Measurements from ENCODE around the gene COL9A3. TPM values are rescaled to one million over a fixed set of nuclear protein-coding genes. Genes with fewer than 3 reads are reported as not detected.

COL9A3 gene
- total RNA-seq, 1 experiment from 2014 or later = 150 TPM

DNA sequence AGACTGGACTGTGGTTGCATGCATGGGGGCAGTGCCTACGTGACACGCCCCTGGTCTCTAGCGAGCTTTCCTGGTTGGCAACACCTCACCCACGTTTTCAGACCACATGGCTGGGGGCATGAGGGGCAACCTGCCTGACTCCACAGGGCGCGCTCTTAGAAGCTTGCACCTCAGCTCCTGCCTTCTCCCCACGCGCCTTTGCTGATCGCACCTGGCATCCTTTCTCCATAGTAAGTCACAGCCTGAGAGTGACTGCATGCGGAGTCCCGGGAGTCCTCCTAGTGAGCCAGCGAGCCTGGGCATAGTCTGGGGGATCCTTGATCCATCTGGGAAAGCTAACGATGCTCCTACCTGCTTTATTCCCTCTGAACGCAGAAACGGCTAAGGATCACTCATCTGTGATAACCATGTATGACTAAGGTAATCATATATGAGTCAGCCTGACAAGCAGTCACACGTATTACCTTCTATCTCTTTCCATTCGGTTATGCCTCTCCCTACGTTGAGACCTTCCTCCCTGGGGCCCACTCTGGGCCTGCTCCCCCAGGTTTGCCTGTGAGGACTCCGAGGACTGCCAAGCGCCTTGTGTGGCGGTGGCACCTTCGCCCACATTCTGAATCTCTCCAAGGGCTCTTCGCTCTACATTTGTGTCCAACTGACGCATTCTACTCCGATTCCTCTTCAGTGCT, 40.2 kb downstream of the COL9A3 start:
- H3K27ac ChIP-seq (ENCODE audit: insufficient read length, low read depth, low read length) = no peak overlapping the region
- H3K9me3 ChIP-seq (ENCODE audit: control insufficient read depth, low read depth, low read length) = no peaks in the 10 kb centered on the region
- H4K20me1 ChIP-seq (ENCODE audit: control insufficient read depth, insufficient read depth, insufficient read length) = peaks cover 2% of the 10 kb centered on the region
- H4K5ac ChIP-seq (ENCODE audit: insufficient read length, low read depth, low read length) = no peak overlapping the region
- H3K23me2 ChIP-seq (ENCODE audit: insufficient read length, low read depth, low read length, poor library complexity, severe bottlenecking) = peaks cover 3% of the 10 kb centered on the region
- no peak overlapping the region for H2BK12ac ChIP-seq (ENCODE audit: insufficient read length, low read depth, low read length)
- H3K4me3 Mint-ChIP-seq = no peak overlapping the region
- H3K4me2 ChIP-seq (ENCODE audit: insufficient read depth, insufficient read length, low read length) = no peak overlapping the region
- no peak overlapping the region for H3K23ac ChIP-seq (ENCODE audit: insufficient read length, low read depth, low read length)
- no peak overlapping the region for H4K91ac ChIP-seq (ENCODE audit: insufficient read length, low read depth, low read length)
- peak overlapping the region in 1 of 3 experiments; percentile 65; a peak in 3 of 7 replicates for H3K27ac Mint-ChIP-seq
- H3K9ac ChIP-seq (ENCODE audit: extremely low read depth, insufficient read length, low read length) = no peak overlapping the region
- peaks cover 25 to 53% (median 41%) of the 10 kb centered on the region in 3 experiments; a peak in 6 of 7 replicates for H3K36me3 Mint-ChIP-seq (ENCODE audit: insufficient read depth in 1 of 3, low read depth in 3 of 3)
- no CpG with 5 or more reads among the region's 25 CpGs for WGBS (ENCODE audit: extremely low coverage, insufficient read length, low lambda C conversion rate)
- H3K18ac ChIP-seq (ENCODE audit: insufficient read length, low read depth, low read length) = no peak overlapping the region
- H2BK20ac ChIP-seq (ENCODE audit: low read depth, low read length, poor library complexity, severe bottlenecking) = no peak overlapping the region
- no peak overlapping the region for H3K14ac ChIP-seq (ENCODE audit: insufficient read depth, low read length)
- no peaks in the 10 kb centered on the region for H3K27me3 ChIP-seq (ENCODE audit: insufficient read depth, low read length)
- H3K9me3 Mint-ChIP-seq = no peaks in the 10 kb centered on the region
- TF ChIP-seq, protein P1, sequence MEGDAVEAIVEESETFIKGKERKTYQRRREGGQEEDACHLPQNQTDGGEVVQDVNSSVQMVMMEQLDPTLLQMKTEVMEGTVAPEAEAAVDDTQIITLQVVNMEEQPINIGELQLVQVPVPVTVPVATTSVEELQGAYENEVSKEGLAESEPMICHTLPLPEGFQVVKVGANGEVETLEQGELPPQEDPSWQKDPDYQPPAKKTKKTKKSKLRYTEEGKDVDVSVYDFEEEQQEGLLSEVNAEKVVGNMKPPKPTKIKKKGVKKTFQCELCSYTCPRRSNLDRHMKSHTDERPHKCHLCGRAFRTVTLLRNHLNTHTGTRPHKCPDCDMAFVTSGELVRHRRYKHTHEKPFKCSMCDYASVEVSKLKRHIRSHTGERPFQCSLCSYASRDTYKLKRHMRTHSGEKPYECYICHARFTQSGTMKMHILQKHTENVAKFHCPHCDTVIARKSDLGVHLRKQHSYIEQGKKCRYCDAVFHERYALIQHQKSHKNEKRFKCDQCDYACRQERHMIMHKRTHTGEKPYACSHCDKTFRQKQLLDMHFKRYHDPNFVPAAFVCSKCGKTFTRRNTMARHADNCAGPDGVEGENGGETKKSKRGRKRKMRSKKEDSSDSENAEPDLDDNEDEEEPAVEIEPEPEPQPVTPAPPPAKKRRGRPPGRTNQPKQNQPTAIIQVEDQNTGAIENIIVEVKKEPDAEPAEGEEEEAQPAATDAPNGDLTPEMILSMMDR (conservative IDR thresholded peaks at IDR 0.05) = no peak
- no peak overlapping the region for H3T11ph ChIP-seq (ENCODE audit: low read length)
- no peaks in the 10 kb centered on the region for H3K79me2 ChIP-seq (ENCODE audit: insufficient read depth, low read length)
- H2BK15ac ChIP-seq (ENCODE audit: low read depth, low read length) = no peak overlapping the region
- H3K27me3 Mint-ChIP-seq (ENCODE audit: low read depth) = peaks cover 6% of the 10 kb centered on the region
- no peak overlapping the region for H2BK5ac ChIP-seq (ENCODE audit: insufficient read length, low read length)
- no peak overlapping the region for H2AFZ ChIP-seq (ENCODE audit: low read length)
- H3K4ac ChIP-seq (ENCODE audit: low read depth, low read length) = no peak overlapping the region
- H3K56ac ChIP-seq (ENCODE audit: insufficient read length, low read depth, low read length) = no peak overlapping the region
- no peak overlapping the region for H4K8ac ChIP-seq (replicated peaks; ENCODE audit: insufficient read length, low read depth, low read length)
- H3K79me1 ChIP-seq (ENCODE audit: insufficient read depth, low read depth, low read length, poor library complexity, severe bottlenecking) = no peaks in the 10 kb centered on the region
- no peaks in the 10 kb centered on the region; the same call in 1 of the 2 replicates for H3K4me1 ChIP-seq (ENCODE audit: insufficient read depth, low read length)
- peaks cover 15 to 19% of the 10 kb centered on the region in 2 experiments for H3K4me1 Mint-ChIP-seq
- no peak overlapping the region for H2BK120ac ChIP-seq (ENCODE audit: low read depth, low read length, poor library complexity, severe bottlenecking)
- no peak overlapping the region for H2AK5ac ChIP-seq (ENCODE audit: insufficient read length, low read length)
- DNase-seq = no peak

Measured in H9 (cell line).